Lower leg skin (tissue), 3 donors: Measurements from ENCODE around the gene LTK.

Experiments
- POLR2A ChIP-seq, 2 donors: fragments of 450-650 bp; IDR thresholded peaks; one replicate each; pipeline ENCODE4 v1.6.1; 2016 to 2017; ENCODE audit warnings: antibody characterized with exemption in 2 of 2, mild to moderate bottlenecking in 1 of 2, moderate library complexity in 1 of 2
- TF ChIP-seq, protein P1 (sequence below), 3 donors: fragments of 450-650 bp; IDR thresholded peaks; one replicate each; pipeline ENCODE4 v1.5.1; 2016; ENCODE audit warnings: antibody characterized with exemption in 3 of 3, mild to moderate bottlenecking in 3 of 3, moderate library complexity in 2 of 3

DNA sequence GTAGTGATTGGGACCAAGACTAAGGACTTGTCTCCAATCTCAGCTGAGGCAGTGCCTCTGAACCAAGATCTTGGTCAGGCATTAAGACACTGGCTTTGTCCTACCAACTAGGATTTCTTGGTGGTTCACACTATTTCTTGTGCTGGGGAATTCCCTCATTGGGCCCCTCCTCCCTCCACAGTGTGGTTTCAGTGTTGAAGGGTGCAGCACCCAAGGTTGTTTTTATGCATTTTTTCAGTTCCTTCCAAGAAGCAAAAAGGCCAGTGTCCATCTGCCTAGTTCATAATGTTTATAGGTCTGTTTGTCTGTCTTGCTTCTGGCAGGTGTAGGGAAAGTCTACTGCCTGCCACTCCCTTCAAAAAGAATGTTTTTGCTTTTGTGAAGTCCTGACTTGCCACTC is 30.5 kb downstream of the LTK start:
- TF ChIP-seq, protein P1, sequence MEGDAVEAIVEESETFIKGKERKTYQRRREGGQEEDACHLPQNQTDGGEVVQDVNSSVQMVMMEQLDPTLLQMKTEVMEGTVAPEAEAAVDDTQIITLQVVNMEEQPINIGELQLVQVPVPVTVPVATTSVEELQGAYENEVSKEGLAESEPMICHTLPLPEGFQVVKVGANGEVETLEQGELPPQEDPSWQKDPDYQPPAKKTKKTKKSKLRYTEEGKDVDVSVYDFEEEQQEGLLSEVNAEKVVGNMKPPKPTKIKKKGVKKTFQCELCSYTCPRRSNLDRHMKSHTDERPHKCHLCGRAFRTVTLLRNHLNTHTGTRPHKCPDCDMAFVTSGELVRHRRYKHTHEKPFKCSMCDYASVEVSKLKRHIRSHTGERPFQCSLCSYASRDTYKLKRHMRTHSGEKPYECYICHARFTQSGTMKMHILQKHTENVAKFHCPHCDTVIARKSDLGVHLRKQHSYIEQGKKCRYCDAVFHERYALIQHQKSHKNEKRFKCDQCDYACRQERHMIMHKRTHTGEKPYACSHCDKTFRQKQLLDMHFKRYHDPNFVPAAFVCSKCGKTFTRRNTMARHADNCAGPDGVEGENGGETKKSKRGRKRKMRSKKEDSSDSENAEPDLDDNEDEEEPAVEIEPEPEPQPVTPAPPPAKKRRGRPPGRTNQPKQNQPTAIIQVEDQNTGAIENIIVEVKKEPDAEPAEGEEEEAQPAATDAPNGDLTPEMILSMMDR (IDR thresholded peaks at IDR 0.05), result no peak
- TF ChIP-seq POLR2A (IDR thresholded peaks at IDR 0.05), result no peak
